Jurkat, Clone E6-1 (cell line): ENCODE measurements around the gene KRTAP22-2.

Experiments used
- DNase-seq: peaks from one replicate; pipeline ENCODE4 v3.0.0-alpha.2; 2011; ENCODE audit warnings: low read depth, low spot score
- H3K4me3 ChIP-seq: 2 replicates; pipeline ENCODE4 v1.5.1; 2011; ENCODE audit warnings: mild to moderate bottlenecking, low read length, control low read depth, moderate library complexity

The KRTAP22-2 gene

DNA sequence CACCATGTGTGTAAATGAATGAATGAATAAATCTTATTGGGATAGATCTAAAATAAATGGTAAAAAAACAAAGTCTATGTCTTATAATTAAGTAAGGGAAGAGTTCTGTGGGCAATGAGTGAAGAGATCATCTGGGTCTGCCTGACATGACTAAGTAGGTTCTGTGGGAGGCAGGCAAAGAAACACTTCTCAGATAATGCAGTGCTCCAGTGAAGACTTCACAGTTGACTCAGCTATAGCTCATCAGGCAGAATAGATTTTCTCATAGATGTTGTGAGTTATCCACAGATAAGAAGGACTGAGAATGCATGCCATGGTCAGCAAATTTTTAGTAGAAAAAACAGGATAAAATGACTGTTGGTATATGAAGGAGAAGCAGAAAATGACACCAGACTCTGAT is 12.4 kb downstream of the KRTAP22-2 start:
- no peak overlapping the region for H3K4me3 ChIP-seq
- no peak for DNase-seq

DNA sequence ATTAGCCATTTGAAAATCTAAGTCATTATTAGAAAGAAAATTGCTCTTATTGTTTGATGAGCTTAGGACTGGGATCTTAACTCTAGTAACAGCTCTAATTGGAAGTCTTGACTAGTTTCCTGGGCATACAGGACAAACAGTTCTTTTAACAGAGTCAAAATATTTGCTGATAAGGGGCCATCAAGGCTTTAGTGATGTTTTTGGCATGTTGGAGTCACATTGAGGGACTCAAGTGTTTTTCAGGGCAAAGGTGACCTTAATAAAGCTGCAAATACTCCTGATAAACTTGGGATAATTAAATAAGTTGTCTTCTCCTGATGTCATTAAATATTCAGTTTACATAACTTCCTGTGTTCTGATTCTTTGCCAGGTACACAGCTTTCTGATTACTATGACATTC is 22.6 kb downstream of the KRTAP22-2 start:
- DNase-seq, result no peak
- H3K4me3 ChIP-seq, result no peak overlapping the region

DNA sequence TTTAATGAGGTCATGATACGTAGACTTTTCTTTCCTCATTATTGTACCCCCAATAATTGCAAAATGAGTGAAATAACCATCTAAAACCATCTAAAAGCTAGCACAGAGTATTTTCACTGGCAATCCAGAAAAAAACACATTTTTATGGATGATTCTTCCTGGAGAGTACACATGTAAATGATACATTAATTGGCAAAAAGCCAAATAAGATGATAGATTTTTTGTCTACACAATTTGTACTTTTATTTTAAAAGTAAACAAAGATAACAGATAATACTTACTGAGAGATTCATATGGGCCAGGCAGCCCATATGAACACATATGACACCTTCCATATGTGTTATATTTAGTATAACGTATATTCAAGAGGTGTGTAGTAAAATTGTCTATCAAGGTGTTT is 26.6 kb downstream of the KRTAP22-2 start:
- DNase-seq, result no peak
- H3K4me3 ChIP-seq, result no peak overlapping the region

DNA sequence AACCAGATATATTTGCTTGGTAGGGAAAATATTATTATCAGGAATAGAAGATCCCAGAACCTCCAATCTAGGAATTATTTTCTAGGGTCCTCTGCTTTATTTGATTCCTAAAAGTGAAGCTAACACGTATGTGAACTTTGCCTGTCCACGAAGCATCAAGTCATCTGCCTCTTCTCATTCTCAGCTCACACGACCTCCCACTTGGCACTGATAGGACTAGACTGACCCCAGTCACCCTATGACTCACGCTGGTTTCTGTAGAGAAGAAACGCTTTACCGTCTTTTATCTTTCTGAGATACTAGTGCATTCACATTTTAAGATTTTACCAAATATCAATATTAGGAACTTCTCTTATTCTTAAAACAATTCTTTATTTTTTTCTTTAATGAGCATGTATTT is 27.1 kb downstream of the KRTAP22-2 start:
- no peak overlapping the region for H3K4me3 ChIP-seq
- no peak for DNase-seq

DNA sequence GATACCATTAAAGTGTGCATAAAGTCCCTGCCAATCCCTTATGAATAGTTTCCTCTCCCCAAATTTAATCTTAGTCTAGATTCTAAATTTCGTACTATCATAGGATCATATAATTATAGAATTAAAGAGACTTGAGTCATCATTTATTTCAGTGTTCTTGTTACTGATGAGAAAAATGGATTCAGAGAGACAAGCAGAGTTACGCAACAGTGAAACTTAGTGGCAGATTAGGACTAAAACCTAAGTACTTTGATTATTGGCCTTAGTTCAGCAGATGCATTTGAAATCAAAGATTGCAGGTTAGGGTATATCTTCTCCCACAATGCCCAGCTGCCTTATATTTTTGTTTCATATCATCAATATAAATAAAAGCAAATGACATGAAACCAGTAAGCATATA is 28.2 kb downstream of the KRTAP22-2 start:
- H3K4me3 ChIP-seq, result no peak overlapping the region
- no peak for DNase-seq

DNA sequence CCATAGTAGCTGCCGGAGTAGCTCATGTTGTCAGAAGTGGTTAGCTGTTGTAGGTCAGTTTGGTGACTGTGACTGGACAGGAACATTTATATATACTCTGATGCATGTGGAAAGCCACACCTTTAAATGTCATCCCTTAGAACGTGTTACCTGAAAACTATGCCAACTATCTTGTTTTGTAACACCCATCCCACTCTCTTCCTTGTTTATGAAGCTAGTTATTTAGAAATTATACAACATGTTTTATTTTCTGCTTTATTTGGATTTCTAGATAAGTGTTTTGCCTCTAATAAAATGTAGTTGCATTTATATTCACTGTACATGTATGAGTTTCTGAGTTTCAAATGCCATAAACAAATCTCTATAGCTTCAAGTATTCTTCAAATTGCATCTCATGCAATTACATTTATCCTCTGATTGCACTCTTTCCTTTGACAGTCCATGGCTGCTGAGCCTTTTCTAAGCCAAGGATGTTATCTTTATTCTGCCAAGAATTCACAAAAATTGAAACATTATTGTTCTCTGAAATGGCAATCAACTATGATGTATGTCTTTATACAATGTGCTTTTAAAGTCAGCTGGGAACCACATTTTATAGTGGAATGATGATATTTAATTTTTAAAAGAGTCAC is 28.8 kb downstream of the KRTAP22-2 start, which contains the start of gene KRTAP19-7:
Gene KRTAP19-7 (minus strand): TSS at position 51 of the 632 bp plus-strand sequence. CDS start 25 bp downstream, at position 26.
- no peak within 1 kb of the TSS for H3K4me3 ChIP-seq

DNA sequence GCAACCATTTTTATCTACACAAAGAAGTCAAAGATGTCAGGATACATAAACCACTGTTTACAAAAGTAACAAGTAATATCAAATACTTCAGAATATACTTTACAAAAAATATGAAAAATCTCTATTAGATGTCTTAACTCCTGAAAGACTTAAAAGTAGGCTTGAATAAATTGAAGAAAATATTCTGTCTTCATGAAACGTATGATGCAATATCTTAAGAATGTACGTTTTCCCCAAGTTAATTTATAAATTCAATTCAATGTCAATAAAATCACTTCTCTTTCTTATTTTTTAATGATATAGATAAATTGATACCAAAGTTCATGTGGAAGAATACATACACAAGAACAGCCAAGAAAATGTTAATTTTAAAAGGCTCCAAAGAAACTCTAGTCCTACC is 35.1 kb downstream of the KRTAP22-2 start:
- H3K4me3 ChIP-seq, result no peak overlapping the region
- no peak for DNase-seq

More for the DNA sequence above, 28.8 kb downstream of the KRTAP22-2 start, which contains the start of gene KRTAP19-7:
- DNase-seq, result no peak

DNA sequence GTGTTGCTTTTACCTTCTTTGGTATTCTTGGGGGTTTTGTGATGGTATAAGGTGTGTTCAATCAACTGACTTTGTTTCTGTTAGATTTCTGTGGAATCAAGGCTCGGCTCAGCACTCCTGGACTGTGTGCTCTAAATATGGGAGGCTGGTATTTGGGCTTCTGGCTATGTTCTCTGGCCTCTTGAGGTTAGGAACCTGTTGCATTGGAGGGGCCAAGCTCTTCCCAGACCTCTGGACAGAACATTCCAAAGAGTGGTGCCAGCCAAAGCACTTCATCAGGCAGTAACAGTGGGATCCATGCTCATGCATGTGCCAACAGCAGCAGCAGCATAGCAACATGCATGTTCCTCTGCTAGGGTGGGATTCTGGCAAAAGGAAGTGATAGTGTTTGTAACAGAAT is 37.4 kb downstream of the KRTAP22-2 start:
- DNase-seq, result no peak
- no peak overlapping the region for H3K4me3 ChIP-seq

DNA sequence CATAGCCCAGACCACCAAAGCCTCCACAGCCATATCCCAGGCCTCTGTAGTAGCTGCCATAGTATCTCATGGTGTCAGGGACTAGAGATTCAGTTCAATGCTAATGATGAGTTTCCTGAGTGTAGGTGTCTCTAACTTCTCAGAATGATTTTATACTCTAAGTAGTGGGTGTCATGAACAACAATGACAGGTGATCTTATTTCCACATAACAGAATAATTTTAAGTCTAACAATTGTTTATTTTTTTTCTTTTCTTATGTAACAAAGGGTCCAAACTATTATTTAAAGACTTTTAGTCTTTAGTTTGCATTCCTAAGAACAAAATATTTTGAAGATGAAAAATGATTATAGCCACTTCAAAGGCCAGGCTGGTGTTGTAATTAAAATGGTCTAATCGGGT is 48.4 kb downstream of the KRTAP22-2 start, which contains the start of gene KRTAP19-6:
Gene KRTAP19-6 (minus strand): TSS at position 101 of the 400 bp plus-strand sequence. CDS start 31 bp downstream, at position 70.
- no peak within 1 kb of the TSS for H3K4me3 ChIP-seq
- no peak for DNase-seq
